ENCODE measurements around the gene CCT3. TPM values are rescaled to one million over a fixed set of nuclear protein-coding genes. Genes with fewer than 3 reads are reported as not detected.

CCT3 gene
- total and polyA plus RNA-seq, 2 donors (not counting 1 experiment from before 2014, with no cell fraction given), result 106 to 107 TPM

GRCh38 chr1:156259805-156260204, 78.3 kb downstream of the CCT3 start:
- no peaks in the 10 kb centered on the region for H3K9me3 ChIP-seq (ENCODE audit: control extremely low read depth in 1 of 3, control insufficient read depth in 2 of 3, insufficient read depth in 1 of 3, low read length in 2 of 3)
- no peak for DNase-seq
- no CpG with 5 or more reads among the region's 3 CpGs for WGBS (ENCODE audit: insufficient coverage)
- TF ChIP-seq EZH2 (IDR thresholded peaks at IDR 0.05; ENCODE audit: borderline replicate concordance, insufficient read depth, low read depth, low read length, poor library complexity, severe bottlenecking) (no peak), CTCF (IDR thresholded peaks at IDR 0.05) (no peak)
- H3K27me3 ChIP-seq (replicated peaks in 1 of 4; ENCODE audit: control extremely low read depth in 1 of 4, control insufficient read depth in 3 of 4, insufficient read depth in 4 of 4, low read length in 3 of 4), result no peaks in the 10 kb centered on the region
- ChIA-PET POLR2A (no interaction called here), CTCF (no interaction called here)
- H3K9ac ChIP-seq (ENCODE audit: low read length), result no peak overlapping the region
- H3K4me3 ChIP-seq (ENCODE audit: control extremely low read depth in 1 of 5, extremely low read depth in 1 of 5, insufficient read depth in 1 of 5, low read depth in 2 of 5, low read length in 4 of 5), result no peak overlapping the region
- Mint-ChIP-seq H3K9me3 (ENCODE audit: insufficient read depth) (no peaks in the 10 kb centered on the region), H3K27ac (no peak overlapping the region), H3K4me3 (no peak overlapping the region), H3K4me1 (no peaks in the 10 kb centered on the region), H3K27me3 (no peaks in the 10 kb centered on the region)
- peaks cover 4 to 75% of the 10 kb centered on the region in 2 experiments for H3K36me3 ChIP-seq (replicated peaks in 1 of 2; ENCODE audit: control extremely low read depth in 1 of 2, control insufficient read depth in 1 of 2, extremely low read depth in 1 of 2, insufficient read depth in 2 of 2, low read length in 1 of 2)
- no peak for ATAC-seq (ENCODE audit: low read depth)
- H3K4me2 ChIP-seq (replicated peaks; ENCODE audit: low read depth, low read length, poor library complexity, severe bottlenecking), result no peak overlapping the region
- no peak overlapping the region for H2AFZ ChIP-seq (ENCODE audit: insufficient read depth, low read depth, low read length, poor library complexity, severe bottlenecking)
- no peaks in the 10 kb centered on the region for H3K79me2 ChIP-seq (ENCODE audit: control insufficient read depth, insufficient read depth, low read length)
- H3K4me1 ChIP-seq (ENCODE audit: control insufficient read depth in 2 of 2, insufficient read depth in 2 of 2, low read length in 2 of 2), result no peaks in the 10 kb centered on the region
- H4K20me1 ChIP-seq (ENCODE audit: control insufficient read depth, insufficient read depth, low read length, poor library complexity, severe bottlenecking), result no peaks in the 10 kb centered on the region
- no peak overlapping the region for H3K27ac ChIP-seq (ENCODE audit: low read length in 2 of 2)
- intact Hi-C loops (cut with micrococcal nuclease), result no loop called here

Other genes starting within 250 kb of the CCT3 start
- 28.7 and 32.3 TPM in 2 replicates for gene LMNA, start 223.6 kb downstream of the CCT3 start, total RNA-seq
- gene LMNA, start 223.6 kb downstream of the CCT3 start, polyA plus RNA-seq, result 19.4 and 53.1 TPM in 2 replicates
- 6.4 and 9.2 TPM in 2 replicates for gene SEMA4A, start 184.7 kb downstream of the CCT3 start, total RNA-seq
- 15.5 and 23.2 TPM in 2 replicates for gene SEMA4A, start 184.7 kb downstream of the CCT3 start, polyA plus RNA-seq
- 26.6 and 27.2 TPM in 2 replicates for gene SLC25A44, start 144.2 kb downstream of the CCT3 start, total RNA-seq
- 14.9 and 21.9 TPM in 2 replicates for gene SLC25A44, start 144.2 kb downstream of the CCT3 start, polyA plus RNA-seq
- gene PMF1, start 125.3 kb downstream of the CCT3 start, total RNA-seq, result 58.3 and 64.3 TPM in 2 replicates
- 101 and 114 TPM in 2 replicates for gene PMF1, start 125.3 kb downstream of the CCT3 start, polyA plus RNA-seq
- 7.4 and 8.3 TPM in 2 replicates for gene BGLAP, start 96.1 kb downstream of the CCT3 start, total RNA-seq
- 1.4 and 3.1 TPM in 2 replicates for gene BGLAP, start 96.1 kb downstream of the CCT3 start, polyA plus RNA-seq
- 1.4 and 1.8 TPM in 2 replicates for gene PAQR6, start 90.2 kb downstream of the CCT3 start, total RNA-seq
- 1.3 and 1.8 TPM in 2 replicates for gene PAQR6, start 90.2 kb downstream of the CCT3 start, polyA plus RNA-seq
- 74.0 and 77.0 TPM in 2 replicates for gene SMG5, start 55.5 kb downstream of the CCT3 start, total RNA-seq
- 45.8 and 53.5 TPM in 2 replicates for gene SMG5, start 55.5 kb downstream of the CCT3 start, polyA plus RNA-seq
- 9.9 and 11.5 TPM in 2 replicates for gene TMEM79, start 54.0 kb downstream of the CCT3 start, total RNA-seq
- 16.9 and 19.1 TPM in 2 replicates for gene TMEM79, start 54.0 kb downstream of the CCT3 start, polyA plus RNA-seq
- 21.2 and 21.3 TPM in 2 replicates for gene GLMP, start 42.6 kb downstream of the CCT3 start, total RNA-seq
- 4.2 and 10.2 TPM in 2 replicates for gene GLMP, start 42.6 kb downstream of the CCT3 start, polyA plus RNA-seq
- 0.49 TPM in 1 of 2 replicates, not detected in the other for gene VHLL, start 39.0 kb downstream of the CCT3 start, total RNA-seq
- gene VHLL, start 39.0 kb downstream of the CCT3 start, polyA plus RNA-seq, result 0.36 and 0.45 TPM in 2 replicates
- gene TSACC, start 234 bp upstream of the CCT3 start, total RNA-seq, result 0.69 TPM in 1 of 2 replicates, not detected in the other
- 1.2 TPM in 1 of 2 replicates, not detected in the other for gene TSACC, start 234 bp upstream of the CCT3 start, polyA plus RNA-seq
- gene RHBG, start 30.9 kb upstream of the CCT3 start, total RNA-seq, result not detected in 2 replicates
- gene RHBG, start 30.9 kb upstream of the CCT3 start, polyA plus RNA-seq, result not detected in 2 replicates
- 127 and 128 TPM in 2 replicates for gene MEF2D, start 162.5 kb upstream of the CCT3 start, total RNA-seq
- gene MEF2D, start 162.5 kb upstream of the CCT3 start, polyA plus RNA-seq, result 65.6 and 81.2 TPM in 2 replicates
- 0.07 TPM in 2 replicates for gene IQGAP3, start 234.3 kb upstream of the CCT3 start, total RNA-seq
- 0.07 and 0.12 TPM in 2 replicates for gene IQGAP3, start 234.3 kb upstream of the CCT3 start, polyA plus RNA-seq
- gene TTC24, start 241.4 kb upstream of the CCT3 start, total RNA-seq, result 26.6 and 29.8 TPM in 2 replicates
- 24.3 and 30.7 TPM in 2 replicates for gene TTC24, start 241.4 kb upstream of the CCT3 start, polyA plus RNA-seq

Data from B cell (primary cell).